ENCODE results near the gene GJB5.

The GJB5 gene

GRCh38 chr1:34746101-34746500 is 8.7 kb upstream of the GJB5 start:
- no peak for TF ChIP-seq CTCF (IDR thresholded peaks at IDR 0.05; ENCODE audit: low read depth, low read length)
- H3K4me3 ChIP-seq (ENCODE audit: low read depth, low read length) = no peak overlapping the region

- no peak overlapping the region for H3K4me3 ChIP-seq (ENCODE audit: low read depth, low read length)
- TF ChIP-seq CTCF (IDR thresholded peaks at IDR 0.05; ENCODE audit: low read depth, low read length) = no peak
Measured at GRCh38 chr1:34746785-34747637, 7.8 kb upstream of the GJB5 start.

GRCh38 chr1:34747638-34747941 is 7.3 kb upstream of the GJB5 start:
- no peak for TF ChIP-seq CTCF (IDR thresholded peaks at IDR 0.05; ENCODE audit: low read depth, low read length)
- no peak overlapping the region for H3K4me3 ChIP-seq (ENCODE audit: low read depth, low read length)

- no peak overlapping the region for H3K4me3 ChIP-seq (ENCODE audit: low read depth, low read length)
- no peak for TF ChIP-seq CTCF (IDR thresholded peaks at IDR 0.05; ENCODE audit: low read depth, low read length)
Measured at GRCh38 chr1:34749992-34750391, 4.9 kb upstream of the GJB5 start.

- no peak for TF ChIP-seq CTCF (IDR thresholded peaks at IDR 0.05; ENCODE audit: low read depth, low read length)
- H3K4me3 ChIP-seq (ENCODE audit: low read depth, low read length) = no peak overlapping the region
Measured at GRCh38 chr1:34750610-34751009, 4.2 kb upstream of the GJB5 start.

- no peak overlapping the region for H3K4me3 ChIP-seq (ENCODE audit: low read depth, low read length)
- no peak for TF ChIP-seq CTCF (IDR thresholded peaks at IDR 0.05; ENCODE audit: low read depth, low read length)
Measured at GRCh38 chr1:34753163-34753562, 1.7 kb upstream of the GJB5 start.

- H3K4me3 ChIP-seq (ENCODE audit: low read depth, low read length) = no peak overlapping the region
- no peak for TF ChIP-seq CTCF (IDR thresholded peaks at IDR 0.05; ENCODE audit: low read depth, low read length)
Measured at GRCh38 chr1:34755961-34756360, 1.1 kb downstream of the GJB5 start.
